Measurements from ENCODE around the gene SLC39A8.

DNA sequence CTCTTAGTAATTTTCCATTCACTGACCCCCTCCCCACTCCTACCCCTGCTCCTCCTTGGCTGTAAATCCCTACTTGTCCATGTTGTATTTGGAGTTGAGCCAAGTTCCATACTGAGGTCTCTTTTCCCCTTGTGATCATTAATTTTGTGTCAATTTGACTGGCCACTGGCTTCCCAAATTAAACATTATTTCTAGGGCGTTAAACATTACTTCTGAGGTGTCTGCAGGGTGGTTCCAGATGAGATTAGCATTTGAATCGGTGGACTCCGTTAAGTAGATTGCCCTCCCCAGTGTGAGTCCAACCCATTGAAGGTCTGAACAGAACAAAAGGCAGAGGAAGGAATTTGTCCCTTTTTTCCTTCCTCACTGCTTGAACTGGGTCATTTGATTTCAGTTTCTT lies 25.7 kb downstream of the SLC39A8 start:
- TF ChIP-seq ZFP3 (CRISPR knock-in tag; IDR thresholded peaks at IDR 0.05) (no peak), POU6F1 (CRISPR knock-in tag; IDR thresholded peaks at IDR 0.05; ENCODE audit: borderline replicate concordance, low read depth) (no peak), PATZ1 (CRISPR knock-in tag; IDR thresholded peaks at IDR 0.05; ENCODE audit: borderline replicate concordance) (no peak), RARB (CRISPR knock-in tag; IDR thresholded peaks at IDR 0.05) (no peak), SNAI2 (CRISPR knock-in tag; IDR thresholded peaks at IDR 0.05) (no peak), ZFP30 (CRISPR knock-in tag; IDR thresholded peaks at IDR 0.05) (no peak), TSHZ2 (CRISPR knock-in tag; IDR thresholded peaks at IDR 0.05) (no peak), ARNTL (CRISPR knock-in tag; IDR thresholded peaks at IDR 0.05; ENCODE audit: borderline replicate concordance, low read depth) (no peak), OSR1 (CRISPR knock-in tag; IDR thresholded peaks at IDR 0.05) (no peak), CSDC2 (CRISPR knock-in tag; IDR thresholded peaks at IDR 0.05) (no peak)
- TF ChIP-seq, protein P1, sequence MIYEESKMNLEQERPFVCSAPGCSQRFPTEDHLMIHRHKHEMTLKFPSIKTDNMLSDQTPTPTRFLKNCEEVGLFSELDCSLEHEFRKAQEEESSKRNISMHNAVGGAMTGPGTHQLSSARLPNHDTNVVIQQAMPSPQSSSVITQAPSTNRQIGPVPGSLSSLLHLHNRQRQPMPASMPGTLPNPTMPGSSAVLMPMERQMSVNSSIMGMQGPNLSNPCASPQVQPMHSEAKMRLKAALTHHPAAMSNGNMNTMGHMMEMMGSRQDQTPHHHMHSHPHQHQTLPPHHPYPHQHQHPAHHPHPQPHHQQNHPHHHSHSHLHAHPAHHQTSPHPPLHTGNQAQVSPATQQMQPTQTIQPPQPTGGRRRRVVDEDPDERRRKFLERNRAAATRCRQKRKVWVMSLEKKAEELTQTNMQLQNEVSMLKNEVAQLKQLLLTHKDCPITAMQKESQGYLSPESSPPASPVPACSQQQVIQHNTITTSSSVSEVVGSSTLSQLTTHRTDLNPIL (CRISPR knock-in tag; IDR thresholded peaks at IDR 0.05; ENCODE audit: low read depth) = no peak
- TF ChIP-seq, protein P2, sequence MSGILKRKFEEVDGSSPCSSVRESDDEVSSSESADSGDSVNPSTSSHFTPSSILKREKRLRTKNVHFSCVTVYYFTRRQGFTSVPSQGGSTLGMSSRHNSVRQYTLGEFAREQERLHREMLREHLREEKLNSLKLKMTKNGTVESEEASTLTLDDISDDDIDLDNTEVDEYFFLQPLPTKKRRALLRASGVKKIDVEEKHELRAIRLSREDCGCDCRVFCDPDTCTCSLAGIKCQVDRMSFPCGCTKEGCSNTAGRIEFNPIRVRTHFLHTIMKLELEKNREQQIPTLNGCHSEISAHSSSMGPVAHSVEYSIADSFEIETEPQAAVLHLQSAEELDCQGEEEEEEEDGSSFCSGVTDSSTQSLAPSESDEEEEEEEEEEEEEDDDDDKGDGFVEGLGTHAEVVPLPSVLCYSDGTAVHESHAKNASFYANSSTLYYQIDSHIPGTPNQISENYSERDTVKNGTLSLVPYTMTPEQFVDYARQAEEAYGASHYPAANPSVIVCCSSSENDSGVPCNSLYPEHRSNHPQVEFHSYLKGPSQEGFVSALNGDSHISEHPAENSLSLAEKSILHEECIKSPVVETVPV (CRISPR knock-in tag; IDR thresholded peaks at IDR 0.05) = no peak
